Measurements from ENCODE around the gene ZNF304. TPM values are rescaled to one million over a fixed set of nuclear protein-coding genes. Genes with fewer than 3 reads are reported as not detected.

ZNF304 gene
- total and polyA plus RNA-seq, 2 of the 13 experiments (the other 11 are each of a cell fraction or from before 2014, with no cell fraction given) = 3.4 to 8.0 TPM

- peak; percentile 87 for TF ChIP-seq ZHX1 (CRISPR knock-in tag; IDR thresholded peaks at IDR 0.05; ENCODE audit: low read depth)
- peak; percentile 38 for TF ChIP-seq TEAD3 (CRISPR knock-in tag; optimal IDR thresholded peaks at IDR 0.05; ENCODE audit: borderline replicate concordance)
- TF ChIP-seq ZNF124 (CRISPR knock-in tag; IDR thresholded peaks at IDR 0.05) = 0 out of 2 replicates have a peak, but pooled peaks have one; percentile 19
- TF ChIP-seq ZNF335 (CRISPR knock-in tag; IDR thresholded peaks at IDR 0.05) = peak; percentile 73; the same call in 1 of the 2 replicates
- TF ChIP-seq ZNF781 (CRISPR knock-in tag; IDR thresholded peaks at IDR 0.05; ENCODE audit: borderline replicate concordance, not compliant biosample characterization) = peak; percentile 41
- peak; percentile 74 for TF ChIP-seq ZGPAT (CRISPR knock-in tag; IDR thresholded peaks at IDR 0.05)
- no peak for TF ChIP-seq SNRNP70 (IDR thresholded peaks at IDR 0.05; ENCODE audit: low read depth, low read length)
- no peak for TF ChIP-seq ZNF713 (CRISPR knock-in tag; IDR thresholded peaks at IDR 0.05)
- no peak; the same call in 1 of the 2 replicates for TF ChIP-seq ZNF280D (CRISPR knock-in tag; IDR thresholded peaks at IDR 0.05)
- peak; percentile 94 for TF ChIP-seq THAP11 (CRISPR knock-in tag; IDR thresholded peaks at IDR 0.05)
- TF ChIP-seq ZNF709 (CRISPR knock-in tag; IDR thresholded peaks at IDR 0.05) = peak; percentile 51; the same call in 1 of the 2 replicates
- no peak for TF ChIP-seq ZFP1 (CRISPR knock-in tag; IDR thresholded peaks at IDR 0.05)
- TF ChIP-seq ZZZ3 (CRISPR knock-in tag; IDR thresholded peaks at IDR 0.05; ENCODE audit: borderline replicate concordance) = peak; percentile 94; the same call in 1 of the 2 replicates
- TF ChIP-seq PCBP1 (IDR thresholded peaks at IDR 0.05; ENCODE audit: borderline replicate concordance, low read depth, low read length) = 0 out of 2 replicates have a peak, but pooled peaks have one; percentile 62
- TF ChIP-seq NFYB (CRISPR knock-in tag; IDR thresholded peaks at IDR 0.05) = peak; percentile 80
- TF ChIP-seq FOXO4 (CRISPR knock-in tag; conservative IDR thresholded peaks at IDR 0.05) = 0 out of 2 replicates have a peak, but pooled peaks have one; percentile 37
- peak; percentile 47; the same call in 1 of the 2 replicates for TF ChIP-seq YEATS4 (CRISPR knock-in tag; IDR thresholded peaks at IDR 0.05; ENCODE audit: borderline replicate concordance)
- TF ChIP-seq IKZF4 (CRISPR knock-in tag; IDR thresholded peaks at IDR 0.05; ENCODE audit: borderline replicate concordance, low read depth, not compliant biosample characterization) = no peak
- no peak for TF ChIP-seq ZEB1 (IDR thresholded peaks at IDR 0.05; ENCODE audit: insufficient replicate concordance, low read depth)
- no peak; the same call in 1 of the 2 replicates for TF ChIP-seq ZSCAN9 (CRISPR knock-in tag; IDR thresholded peaks at IDR 0.05; ENCODE audit: borderline replicate concordance)
Observed at GRCh38 chr19:57320180-57321084, 30.6 kb upstream of the ZNF304 start, which contains the start of gene ZNF543 (continued).

Measured in HepG2 (cell line).